Testis (tissue), 2 donors: ENCODE data around the gene EXD3.

Experiments
- CTCF ChIP-seq, 3 experiments: fragments of 450-650 bp in 2 of 3; fragments of 200-600 bp in 1 of 3; sonication (generic) in 1 of 3; IDR thresholded peaks; one replicate each; pipeline ENCODE4 v1.5.1; 2016 to 2019; ENCODE audit warnings: antibody characterized with exemption in 3 of 3, mild to moderate bottlenecking in 2 of 3, moderate library complexity in 1 of 3
- POLR2A ChIP-seq: fragments of 450-650 bp; IDR thresholded peaks from one replicate; pipeline ENCODE4 v1.6.1; 2017; ENCODE audit warnings: antibody characterized with exemption, mild to moderate bottlenecking, moderate library complexity

GRCh38 chr9:137387891-137388560, 34.9 kb downstream of the EXD3 start:
- TF ChIP-seq CTCF (IDR thresholded peaks at IDR 0.05) (no peak), POLR2A (no peak)
